ENCODE measurements around the gene NTNG2. TPM values are rescaled to one million over a fixed set of nuclear protein-coding genes. Genes with fewer than 3 reads are reported as not detected.

NTNG2 gene
- total and polyA plus RNA-seq, 12 donors = 0.37 to 21.6 (median 4.7) TPM

- WGBS, 4 donors = 86 to 90% (median 89%) methylated on average over 2 to 8 of the region's 8 CpGs
- Histone ChIP-seq H3K9me3 (replicated peaks in 1 of 3) (no peaks in the 10 kb centered on the region), H3K4me1 (replicated peaks in 1 of 2) (no peaks in the 10 kb centered on the region), H3K4me3 (no peak overlapping the region), H3K27me3 (no peaks in the 10 kb centered on the region), H3K27ac (no peak overlapping the region), H3K36me3 (replicated peaks in 1 of 2) (no peaks in the 10 kb centered on the region)
- intact Hi-C loops (cut with DNase I) = no loop called here
- TF ChIP-seq CTCF (IDR thresholded peaks at IDR 0.05) (no peak), POLR2A (IDR thresholded peaks at IDR 0.05) (no peak)
- no peak for DNase-seq
Observed at GRCh38 chr9:132194508-132194907, 32.6 kb downstream of the NTNG2 start.

- Histone ChIP-seq H3K9me3 (replicated peaks in 1 of 3) (no peaks in the 10 kb centered on the region), H3K4me3 (no peak overlapping the region), H3K36me3 (replicated peaks in 1 of 2) (no peaks in the 10 kb centered on the region), H3K27me3 (no peaks in the 10 kb centered on the region), H3K4me1 (replicated peaks in 1 of 2) (no peaks in the 10 kb centered on the region), H3K27ac (no peak overlapping the region)
- 90 to 94% (median 92%) methylated on average over 6 of the region's 6 CpGs for WGBS, 4 donors
- intact Hi-C loops (cut with DNase I) = no loop called here
- no peak for DNase-seq
- TF ChIP-seq POLR2A (IDR thresholded peaks at IDR 0.05) = no peak
- TF ChIP-seq CTCF (IDR thresholded peaks at IDR 0.05) = no peak
Observed at GRCh38 chr9:132197315-132197714, 35.5 kb downstream of the NTNG2 start.

- 94 to 96% (median 95%) methylated on average over 48 to 58 of the region's 58 CpGs for WGBS, 4 donors
- Histone ChIP-seq H3K36me3 (replicated peaks in 1 of 2) (no peaks in the 10 kb centered on the region), H3K27me3 (no peaks in the 10 kb centered on the region), H3K4me1 (replicated peaks in 1 of 2) (no peaks in the 10 kb centered on the region), H3K27ac (no peak overlapping the region), H3K9me3 (replicated peaks in 1 of 3) (no peaks in the 10 kb centered on the region), H3K4me3 (no peak overlapping the region)
- intact Hi-C loops (cut with DNase I) = no loop called here
- no peak for DNase-seq
- TF ChIP-seq CTCF (IDR thresholded peaks at IDR 0.05) (no peak), POLR2A (IDR thresholded peaks at IDR 0.05) (no peak)
Observed at GRCh38 chr9:132197856-132198550, 36.1 kb downstream of the NTNG2 start.

GRCh38 chr9:132199056-132199455 is 37.2 kb downstream of the NTNG2 start:
- H3K9me3 ChIP-seq (replicated peaks in 1 of 3) = no peaks in the 10 kb centered on the region
- 94 to 98% (median 96%) methylated on average over 4 of the region's 4 CpGs for WGBS, 4 donors
- H3K27ac ChIP-seq = no peak overlapping the region
- DNase-seq = no peak
- no peak for TF ChIP-seq CTCF (IDR thresholded peaks at IDR 0.05)
- no peak for TF ChIP-seq POLR2A (IDR thresholded peaks at IDR 0.05)
- no peaks in the 10 kb centered on the region for H3K4me1 ChIP-seq (replicated peaks in 1 of 2)
- H3K4me3 ChIP-seq = no peak overlapping the region
- H3K36me3 ChIP-seq (replicated peaks in 1 of 2) = no peaks in the 10 kb centered on the region
- intact Hi-C loops (cut with DNase I) = no loop called here
- H3K27me3 ChIP-seq = no peaks in the 10 kb centered on the region

Data from adrenal gland (tissue), 12 donors.